ENCODE results near the gene HMCN2.
"Not testable (repeated sequence)": the region's sequence is repeated elsewhere in the genome, so short reads cannot be mapped to it uniquely, and the experiment has no call there.

Gene HMCN2

GRCh38 chr9:130331573-130331972 lies 66.0 kb downstream of the HMCN2 start:
- DNase-seq: no peak

DNA sequence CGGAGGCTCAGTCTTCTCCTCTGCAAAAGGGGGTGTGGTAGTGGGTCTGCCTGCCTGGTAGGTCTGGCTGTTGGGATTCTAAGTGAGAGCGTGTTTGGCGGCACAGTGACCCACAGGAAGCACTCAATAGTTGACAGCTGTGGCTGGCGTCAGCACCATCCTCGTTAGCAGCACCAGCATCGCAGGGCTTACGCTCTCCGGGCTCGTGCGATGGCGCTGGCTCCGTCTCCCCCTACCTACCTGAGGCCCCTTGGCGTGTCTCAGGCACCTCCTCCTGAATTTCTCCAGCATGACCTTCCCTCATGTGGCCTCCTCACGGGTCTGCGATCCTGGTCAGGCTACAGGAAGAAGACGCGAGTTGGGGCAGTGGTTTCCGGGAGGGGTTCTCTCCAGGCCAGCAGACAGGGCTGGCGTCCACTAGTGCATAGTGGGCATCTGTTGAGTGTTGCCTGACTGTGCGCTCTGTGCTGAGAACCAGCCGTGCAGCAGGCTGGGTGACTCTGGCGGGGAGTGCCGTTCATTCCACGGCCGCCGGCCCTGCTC lies 66.9 kb downstream of the HMCN2 start:
- DNase-seq: no peak

DNA sequence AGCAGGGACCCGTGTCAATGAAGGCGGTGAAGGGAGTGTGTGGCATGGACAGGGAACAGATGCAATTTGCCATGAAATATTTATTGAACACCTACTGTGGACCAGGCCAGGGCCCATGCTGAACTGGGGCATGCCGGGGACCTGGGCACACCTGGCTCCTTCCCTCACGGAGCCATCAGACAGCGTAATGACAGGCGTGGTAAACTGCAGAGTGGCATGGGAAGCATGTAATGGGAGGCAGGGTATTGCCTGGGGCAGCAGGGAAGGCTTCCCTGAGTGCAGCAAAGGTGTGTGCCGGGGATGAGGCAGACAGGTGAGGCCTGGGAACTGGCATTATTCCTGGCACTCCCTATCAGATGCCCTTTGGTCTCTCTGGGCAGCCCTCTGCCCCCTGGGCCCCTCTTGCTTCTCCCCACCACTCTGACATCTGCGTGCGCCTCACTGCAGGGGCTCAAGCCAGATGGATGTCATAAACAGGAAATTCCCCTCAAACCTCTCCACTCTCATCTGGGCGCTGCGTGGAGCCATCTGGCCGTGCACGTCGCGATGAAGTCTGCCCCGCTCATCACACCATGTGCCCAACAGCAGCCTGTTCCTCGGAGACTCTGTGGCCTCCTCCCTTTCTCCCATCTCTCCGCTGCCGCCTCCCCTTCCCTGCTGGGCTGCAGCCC lies 67.6 kb downstream of the HMCN2 start:
- DNase-seq: no peak

GRCh38 chr9:130333712-130334062 lies 68.1 kb downstream of the HMCN2 start:
- DNase-seq: no peak

DNA sequence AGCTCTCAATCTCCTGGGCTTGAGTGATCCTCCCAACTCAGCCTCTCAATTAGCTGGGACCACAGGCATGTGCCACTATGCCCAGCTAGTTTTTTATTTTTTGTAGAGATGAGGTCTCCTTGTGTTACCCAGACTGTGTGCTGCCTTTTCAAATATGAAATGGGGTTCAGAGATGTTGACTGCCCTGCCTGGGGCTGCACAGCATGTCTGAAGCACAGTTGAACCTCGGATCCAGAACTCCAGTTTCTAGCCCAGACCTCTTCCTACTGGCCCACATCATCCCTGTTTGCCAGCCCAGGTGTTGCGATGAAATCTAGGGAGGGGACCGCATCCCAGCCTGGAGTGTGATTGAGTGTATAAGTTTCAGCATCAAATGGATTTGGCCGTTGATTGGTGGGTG lies 69.4 kb downstream of the HMCN2 start:
- no peak for DNase-seq

DNA sequence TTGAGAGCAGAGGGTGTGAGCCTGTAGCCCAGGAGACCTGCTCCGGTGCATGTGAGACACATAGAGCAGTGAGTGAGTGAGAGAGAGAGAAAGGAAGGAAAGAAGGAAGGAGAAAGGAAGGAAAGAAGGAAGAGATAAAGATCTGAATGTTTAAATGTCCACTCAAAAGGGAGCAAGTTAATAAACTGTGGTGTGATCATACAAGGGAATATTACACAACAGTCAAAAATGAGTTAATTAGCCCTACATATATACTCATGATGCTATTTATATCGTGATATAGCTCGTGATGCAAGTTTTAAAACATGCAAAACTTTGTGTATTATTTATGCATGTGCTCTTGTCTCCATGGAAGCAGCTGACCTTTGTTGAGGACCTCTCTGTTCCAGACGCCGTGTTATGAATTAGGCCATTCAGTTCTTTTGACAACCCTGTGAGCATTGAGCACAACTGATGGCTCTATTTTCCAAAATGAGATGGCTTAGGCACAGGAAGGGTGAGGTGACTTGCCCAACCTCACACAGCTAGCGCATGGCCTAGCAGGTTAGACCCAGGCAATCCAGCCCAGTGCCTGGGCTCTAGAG lies 70.6 kb downstream of the HMCN2 start:
- DNase-seq: no peak

GRCh38 chr9:130336885-130337284 lies 71.3 kb downstream of the HMCN2 start:
- DNase-seq: no peak

DNA sequence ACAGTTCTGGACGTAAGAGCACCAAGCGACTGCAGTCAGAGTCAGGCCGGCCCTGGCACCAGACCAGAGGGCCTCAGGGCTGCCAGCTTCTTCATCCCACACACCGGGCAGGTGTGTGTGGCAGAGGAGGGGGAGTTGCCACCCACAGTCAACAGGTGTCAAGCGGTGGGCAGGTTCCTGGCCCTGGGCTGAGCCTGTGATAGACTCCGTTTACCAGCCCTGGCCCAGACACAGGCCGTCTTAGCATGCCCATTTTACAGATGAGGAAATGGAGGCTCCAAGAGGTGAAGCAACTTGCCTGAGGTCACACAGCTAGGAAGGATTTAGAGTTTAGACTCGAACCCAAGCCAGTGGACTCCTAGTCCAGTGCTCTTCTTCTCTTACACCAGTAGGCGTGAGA lies 71.8 kb downstream of the HMCN2 start:
- DNase-seq: no peak

DNA sequence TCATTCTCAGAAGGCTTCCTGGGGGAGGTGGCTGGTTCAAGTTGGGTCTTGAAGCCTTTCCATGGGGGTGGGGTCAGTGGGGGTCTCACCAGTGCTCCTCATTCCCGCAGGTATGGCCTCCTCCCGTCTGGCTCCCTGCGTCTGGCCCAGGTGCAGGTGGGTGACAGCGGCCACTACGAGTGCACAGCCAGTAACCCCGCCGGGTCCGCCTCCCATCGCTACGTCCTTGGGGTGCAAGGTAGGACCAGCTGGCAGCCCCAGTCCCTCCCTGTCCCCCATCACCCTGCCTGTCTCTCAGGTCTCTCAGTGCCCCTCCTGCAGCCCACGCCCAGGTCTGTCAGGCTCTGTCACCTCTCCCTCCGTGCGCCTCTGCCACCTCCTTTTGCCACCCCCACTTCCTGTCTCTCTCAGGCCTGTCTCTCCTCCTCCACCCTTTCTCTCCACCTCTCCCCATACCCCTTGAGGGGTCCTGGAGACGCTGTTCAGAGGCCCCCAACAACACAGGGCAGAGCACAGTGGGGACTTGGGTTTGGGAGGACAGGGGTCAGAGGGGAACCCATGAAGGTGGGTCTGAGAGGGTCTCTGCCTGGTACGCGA lies 72.3 kb downstream of the HMCN2 start:
- no peak for DNase-seq

- DNase-seq: not testable (repeated sequence)
Measured at GRCh38 chr9:130338891-130339290, 73.3 kb downstream of the HMCN2 start.

GRCh38 chr9:130339306-130339705 lies 73.7 kb downstream of the HMCN2 start:
- no peak for DNase-seq

GRCh38 chr9:130340011-130340410 lies 74.5 kb downstream of the HMCN2 start:
- no peak for DNase-seq

DNA sequence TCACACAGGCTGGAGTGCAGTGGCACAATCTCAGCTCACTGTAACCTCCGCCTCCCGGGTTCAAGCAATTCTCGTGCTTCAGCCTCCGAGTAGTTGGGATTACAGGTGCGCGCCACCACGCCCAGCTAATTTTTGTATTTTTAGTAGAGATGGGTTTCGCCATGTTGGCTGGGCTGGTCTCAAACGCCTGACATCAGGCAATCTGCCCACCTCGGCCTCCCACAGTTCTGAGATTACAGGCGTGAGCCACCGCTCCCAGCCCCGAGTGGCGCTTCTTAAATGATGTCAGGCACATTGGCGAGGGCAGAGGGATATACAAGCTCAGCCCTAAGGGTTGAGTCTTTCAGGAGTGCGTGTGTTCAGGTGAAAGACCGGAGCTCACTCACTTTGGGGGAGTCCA lies 75.0 kb downstream of the HMCN2 start:
- not testable (repeated sequence) for DNase-seq

DNA sequence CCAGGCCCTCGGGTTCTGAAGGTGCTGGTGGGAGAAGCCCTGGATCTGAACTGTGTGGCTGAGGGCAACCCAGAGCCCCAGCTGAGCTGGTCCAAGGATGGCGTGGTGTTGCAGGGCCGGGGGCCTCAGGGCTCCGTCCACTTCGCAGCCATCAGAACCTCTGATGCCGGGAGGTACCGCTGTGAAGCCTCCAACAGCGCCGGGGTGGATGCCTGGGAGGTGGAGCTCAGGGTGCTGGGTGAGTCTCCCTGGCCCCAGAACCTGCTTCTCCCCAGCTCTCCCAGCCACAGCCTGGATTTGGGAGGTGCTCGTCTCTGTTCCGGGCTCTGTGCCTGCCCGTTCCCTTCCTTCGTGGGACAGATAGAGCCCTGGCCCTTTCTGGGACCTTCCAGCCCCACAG lies 75.6 kb downstream of the HMCN2 start:
- no peak for DNase-seq

- DNase-seq: no peak
Measured at GRCh38 chr9:130341839-130342713, 76.5 kb downstream of the HMCN2 start.

DNA sequence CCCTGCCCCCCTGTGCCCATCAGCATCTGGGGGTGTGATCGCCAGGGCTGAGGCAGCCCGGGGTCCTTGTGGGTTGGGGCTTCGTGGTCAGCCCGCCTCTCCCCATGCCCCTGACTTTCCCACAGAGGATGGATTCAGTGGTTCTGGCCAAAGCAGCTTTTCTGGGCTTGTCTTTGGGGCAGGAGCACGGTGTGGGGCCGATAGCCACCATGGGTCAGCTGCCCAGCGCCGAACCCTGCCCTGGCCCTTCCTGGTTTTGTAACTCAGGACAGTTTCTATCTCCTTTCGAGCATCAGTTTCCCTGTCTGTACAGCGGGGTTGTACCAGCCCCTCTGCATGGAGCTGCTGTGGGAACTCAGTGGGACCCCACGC lies 77.1 kb downstream of the HMCN2 start:
- DNase-seq: no peak

DNA sequence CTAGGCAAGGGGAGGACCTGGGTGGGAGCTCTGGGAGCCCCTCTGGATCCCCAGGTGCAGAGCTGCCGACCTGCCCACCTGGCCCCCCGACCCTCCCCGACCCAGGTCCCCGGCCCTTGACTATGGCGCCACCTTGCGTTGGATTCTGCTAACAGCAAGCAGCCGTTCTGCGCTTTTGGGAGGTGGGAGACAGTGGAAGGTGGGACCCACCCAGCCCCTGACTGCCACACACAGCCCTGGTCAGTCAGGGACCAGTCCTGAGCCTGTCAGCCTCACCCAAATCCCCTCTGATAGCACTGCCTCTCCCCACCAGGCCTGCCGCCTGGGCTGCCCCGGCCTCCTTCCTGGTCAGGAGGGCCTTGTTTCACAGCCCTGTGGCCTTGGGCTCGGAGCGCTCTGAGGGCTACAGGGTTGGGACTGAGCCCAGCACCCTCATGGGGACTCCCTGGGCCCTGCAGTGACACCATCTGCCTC lies 77.9 kb downstream of the HMCN2 start:
- no peak for DNase-seq

DNA sequence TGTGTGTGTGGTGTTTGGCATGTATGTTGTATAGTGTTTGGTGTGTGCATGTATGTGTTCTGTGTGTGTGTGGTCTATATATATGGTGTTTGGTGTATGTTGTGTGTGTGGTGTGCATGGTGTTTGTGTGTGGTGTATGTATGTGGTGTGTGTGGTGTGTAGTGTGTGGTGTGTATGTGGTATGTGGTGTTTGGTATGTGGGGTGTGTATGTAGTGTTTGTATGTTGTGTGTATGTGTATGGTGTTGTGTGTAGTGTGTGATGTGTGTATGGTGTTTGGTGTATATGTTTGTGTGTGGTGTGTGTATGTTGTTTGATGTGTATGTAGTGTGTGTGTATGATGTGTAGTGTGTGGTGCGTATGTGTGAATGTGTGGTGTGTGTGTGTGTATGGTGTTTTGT lies 78.8 kb downstream of the HMCN2 start:
- DNase-seq: no peak

DNA sequence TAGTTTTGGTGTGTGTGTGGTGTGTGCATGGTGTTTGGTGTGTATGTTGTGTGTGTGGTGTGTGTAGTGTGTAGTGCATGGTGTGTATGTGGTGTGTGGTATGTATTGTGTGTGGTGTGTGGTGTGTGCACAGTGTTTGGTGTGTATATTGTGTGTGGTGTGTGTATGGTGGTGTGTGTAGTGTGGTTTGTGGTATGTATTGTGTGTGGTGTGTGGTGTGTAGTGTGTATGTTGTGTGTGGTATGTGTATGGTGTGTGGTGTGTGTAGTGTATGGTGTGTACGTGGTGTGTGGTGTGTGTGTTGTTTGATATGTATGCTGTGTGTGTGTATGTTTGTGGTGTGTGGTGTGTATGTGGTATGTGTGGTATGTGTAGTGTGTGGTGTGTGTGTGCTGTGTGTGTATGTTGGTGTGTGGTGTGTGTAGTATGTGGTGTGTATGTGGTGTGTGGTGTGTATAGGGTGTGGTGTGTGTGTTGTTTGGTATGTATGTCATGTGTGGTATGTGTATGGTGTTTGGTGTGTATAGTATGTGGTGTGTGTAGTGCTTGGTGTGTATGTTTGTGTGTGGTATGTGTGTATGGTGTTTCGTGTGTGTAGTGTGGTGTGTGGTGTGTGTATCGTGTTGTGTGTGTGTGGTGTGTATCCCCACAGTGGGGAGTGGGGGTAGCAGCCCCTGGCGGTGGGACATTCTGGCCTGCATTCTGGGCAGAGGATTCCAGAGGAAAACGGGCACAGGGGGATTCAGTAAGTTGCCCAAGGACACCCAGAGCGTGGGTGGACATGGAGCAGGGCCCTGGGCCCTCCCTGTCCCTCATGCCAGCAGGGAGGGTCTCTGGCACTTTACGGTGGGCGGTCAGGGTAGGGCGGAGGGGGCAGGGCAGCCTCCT lies 79.7 kb downstream of the HMCN2 start:
- DNase-seq: no peak

DNA sequence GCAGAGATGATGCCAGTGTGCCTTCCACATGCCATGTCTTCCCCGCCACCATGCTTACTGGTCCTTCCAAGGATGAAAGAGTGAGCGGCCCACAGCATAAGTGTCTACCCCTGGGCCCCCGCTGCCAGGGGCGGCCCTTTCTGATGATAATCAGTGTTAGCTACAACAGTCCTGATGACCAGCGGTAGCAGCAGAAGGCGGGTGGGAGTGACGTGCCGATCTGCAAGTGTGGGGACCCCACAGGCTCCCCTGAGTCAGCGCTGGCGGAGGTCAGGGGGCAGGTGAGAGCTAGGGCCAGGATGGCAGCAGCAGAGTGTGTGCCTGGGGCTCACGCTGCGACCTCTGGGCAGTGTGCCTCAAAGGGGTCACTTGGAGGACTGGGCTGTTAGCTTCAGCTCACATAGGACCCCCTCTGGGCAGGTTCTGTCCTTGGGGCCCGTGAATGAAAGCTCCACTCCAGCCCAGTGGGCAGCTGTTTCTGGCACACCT lies 80.4 kb downstream of the HMCN2 start:
- DNase-seq: no peak

GRCh38 chr9:130346431-130346830 lies 80.9 kb downstream of the HMCN2 start:
- DNase-seq: no peak

GRCh38 chr9:130347036-130347435 lies 81.5 kb downstream of the HMCN2 start:
- no peak for DNase-seq
